HG03520 (cell line): ENCODE measurements around the gene FN1.
"Not testable (repeated sequence)": the region's sequence is repeated elsewhere in the genome, so short reads cannot be mapped to it uniquely, and the experiment has no call there.

ENCODE experiments used
- ATAC-seq: cut with Tn5 transposase; IDR thresholded peaks from one replicate; pipeline ENCODE4 v1.9.1; 2021; ENCODE audit warnings: mild to moderate bottlenecking, moderate library complexity; ENCODE audit not compliant: unreplicated experiment

Gene FN1

GRCh38 chr2:215368493-215368809 lies 67.4 kb downstream of the FN1 start:
- no peak for ATAC-seq

- ATAC-seq, result no peak
These were observed 68.0 kb downstream of the FN1 start for GRCh38 chr2:215367662-215368492.

- ATAC-seq, result no peak
These were observed 69.3 kb downstream of the FN1 start for GRCh38 chr2:215366440-215367032.

- ATAC-seq, result no peak
These were observed 70.6 kb downstream of the FN1 start for GRCh38 chr2:215365184-215365658.

- ATAC-seq, result no peak
These were observed 71.4 kb downstream of the FN1 start for GRCh38 chr2:215364157-215365155.

- no peak for ATAC-seq
These were observed 72.3 kb downstream of the FN1 start for GRCh38 chr2:215363461-215364156.

GRCh38 chr2:215363039-215363438 lies 72.8 kb downstream of the FN1 start:
- ATAC-seq, result no peak

- no peak for ATAC-seq
These were observed 73.3 kb downstream of the FN1 start for GRCh38 chr2:215362562-215362904.

GRCh38 chr2:215361876-215362561 lies 73.8 kb downstream of the FN1 start:
- ATAC-seq, result no peak

GRCh38 chr2:215361211-215361875 lies 74.5 kb downstream of the FN1 start:
- no peak for ATAC-seq

GRCh38 chr2:215360596-215360995 lies 75.3 kb downstream of the FN1 start:
- no peak for ATAC-seq

- not testable (repeated sequence) for ATAC-seq
These were observed 75.8 kb downstream of the FN1 start for GRCh38 chr2:215360059-215360458.

GRCh38 chr2:215359576-215359922 lies 76.3 kb downstream of the FN1 start:
- ATAC-seq, result no peak

- no peak for ATAC-seq
These were observed 76.8 kb downstream of the FN1 start for GRCh38 chr2:215358891-215359575.

- no peak for ATAC-seq
These were observed 77.5 kb downstream of the FN1 start for GRCh38 chr2:215358312-215358845.

GRCh38 chr2:215357660-215358059 lies 78.2 kb downstream of the FN1 start:
- ATAC-seq, result no peak

GRCh38 chr2:215356948-215357461 lies 78.9 kb downstream of the FN1 start:
- ATAC-seq, result no peak

GRCh38 chr2:215356334-215356947 lies 79.4 kb downstream of the FN1 start:
- ATAC-seq, result no peak
